Bone marrow (tissue), 2 donors: ENCODE data around the gene SLC9A4.

ENCODE experiments used
- DNase-seq, 2 donors: peaks; one replicate each; lab custom pipeline; 2025; lab: John Stamatoyannopoulos, UW

Gene SLC9A4

GRCh38 chr2:102451968-102452367, 21.1 kb upstream of the SLC9A4 start:
- DNase-seq: no peak

GRCh38 chr2:102453501-102453900, 19.5 kb upstream of the SLC9A4 start:
- no peak for DNase-seq

GRCh38 chr2:102455061-102455670, 17.9 kb upstream of the SLC9A4 start:
- DNase-seq: no peak

GRCh38 chr2:102460467-102460866, 12.6 kb upstream of the SLC9A4 start:
- DNase-seq: no peak

GRCh38 chr2:102461188-102461587, 11.8 kb upstream of the SLC9A4 start:
- no peak for DNase-seq

- no peak for DNase-seq
These were observed 9.9 kb upstream of the SLC9A4 start for GRCh38 chr2:102463160-102463559.

- no peak for DNase-seq
These were observed 2.9 kb upstream of the SLC9A4 start for GRCh38 chr2:102470168-102470567.

- no peak for DNase-seq
These were observed 605 bp downstream of the SLC9A4 start for GRCh38 chr2:102473631-102474030.

GRCh38 chr2:102474785-102475184, 1.8 kb downstream of the SLC9A4 start:
- no peak for DNase-seq

GRCh38 chr2:102478686-102479470, 5.9 kb downstream of the SLC9A4 start:
- DNase-seq: no peak

GRCh38 chr2:102480285-102481195, 7.5 kb downstream of the SLC9A4 start:
- DNase-seq: no peak

- DNase-seq: no peak
These were observed 8.9 kb downstream of the SLC9A4 start for GRCh38 chr2:102481931-102482330.

- DNase-seq: no peak
These were observed 10.1 kb downstream of the SLC9A4 start for GRCh38 chr2:102483086-102483485.

- DNase-seq: no peak
These were observed 11.5 kb downstream of the SLC9A4 start for GRCh38 chr2:102484310-102485061.

- DNase-seq: no peak
These were observed 12.2 kb downstream of the SLC9A4 start for GRCh38 chr2:102485147-102485785.

- no peak for DNase-seq
These were observed 14.1 kb downstream of the SLC9A4 start for GRCh38 chr2:102486941-102487702.

GRCh38 chr2:102487761-102488462, 14.9 kb downstream of the SLC9A4 start:
- DNase-seq: no peak

- DNase-seq: no peak
These were observed 16.6 kb downstream of the SLC9A4 start for GRCh38 chr2:102489646-102490045.

- no peak for DNase-seq
These were observed 19.0 kb downstream of the SLC9A4 start for GRCh38 chr2:102492006-102492405.

- DNase-seq: no peak
These were observed 21.5 kb downstream of the SLC9A4 start for GRCh38 chr2:102494570-102494969.
